ENCODE data around the gene TPTE. TPM values are rescaled to one million over a fixed set of nuclear protein-coding genes. Genes with fewer than 3 reads are reported as not detected.
"Not testable (repeated sequence)": the region's sequence is repeated elsewhere in the genome, so short reads cannot be mapped to it uniquely, and the experiment has no call there.

Gene TPTE
- total RNA-seq, 1 donor from 2014 or later: not detected

DNA sequence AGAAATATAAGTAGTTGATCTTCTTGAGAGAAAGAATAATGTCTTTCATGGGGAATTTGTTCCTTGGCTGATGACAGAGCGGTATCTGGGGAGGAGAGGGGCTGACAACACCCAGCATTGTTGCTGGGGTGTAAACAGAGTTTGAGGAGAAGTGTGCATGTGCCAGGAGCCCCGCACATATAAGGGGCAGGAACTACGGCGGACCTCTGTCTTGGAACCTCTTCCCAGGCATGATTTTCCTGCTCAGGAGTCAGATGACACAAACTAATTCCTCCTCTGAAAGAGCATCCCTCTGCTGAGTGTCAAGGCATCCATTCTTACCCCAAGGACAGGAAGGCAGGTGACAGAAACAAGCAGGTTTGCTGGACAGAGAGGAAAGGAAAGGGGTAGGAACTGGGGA lies 119.1 kb downstream of the TPTE start:
- TF ChIP-seq, protein P1, sequence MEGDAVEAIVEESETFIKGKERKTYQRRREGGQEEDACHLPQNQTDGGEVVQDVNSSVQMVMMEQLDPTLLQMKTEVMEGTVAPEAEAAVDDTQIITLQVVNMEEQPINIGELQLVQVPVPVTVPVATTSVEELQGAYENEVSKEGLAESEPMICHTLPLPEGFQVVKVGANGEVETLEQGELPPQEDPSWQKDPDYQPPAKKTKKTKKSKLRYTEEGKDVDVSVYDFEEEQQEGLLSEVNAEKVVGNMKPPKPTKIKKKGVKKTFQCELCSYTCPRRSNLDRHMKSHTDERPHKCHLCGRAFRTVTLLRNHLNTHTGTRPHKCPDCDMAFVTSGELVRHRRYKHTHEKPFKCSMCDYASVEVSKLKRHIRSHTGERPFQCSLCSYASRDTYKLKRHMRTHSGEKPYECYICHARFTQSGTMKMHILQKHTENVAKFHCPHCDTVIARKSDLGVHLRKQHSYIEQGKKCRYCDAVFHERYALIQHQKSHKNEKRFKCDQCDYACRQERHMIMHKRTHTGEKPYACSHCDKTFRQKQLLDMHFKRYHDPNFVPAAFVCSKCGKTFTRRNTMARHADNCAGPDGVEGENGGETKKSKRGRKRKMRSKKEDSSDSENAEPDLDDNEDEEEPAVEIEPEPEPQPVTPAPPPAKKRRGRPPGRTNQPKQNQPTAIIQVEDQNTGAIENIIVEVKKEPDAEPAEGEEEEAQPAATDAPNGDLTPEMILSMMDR (IDR thresholded peaks at IDR 0.05; ENCODE audit: unreplicated experiment): no peak
- Mint-ChIP-seq H3K27me3 (ENCODE audit: low read depth) (no peaks in the 10 kb centered on the region), H3K9me3 (no peaks in the 10 kb centered on the region), H3K4me1 (no peaks in the 10 kb centered on the region), H3K4me3 (no peak overlapping the region), H3K27ac (no peak overlapping the region), H3K36me3 (no peaks in the 10 kb centered on the region)
- DNase-seq (ENCODE audit: low spot score in 2 of 2, unreplicated experiment in 2 of 2): no peak

GRCh38 chr21:10641107-10641506 lies 119.7 kb downstream of the TPTE start:
- Mint-ChIP-seq H3K4me3 (no peak overlapping the region), H3K27ac (no peak overlapping the region), H3K36me3 (no peaks in the 10 kb centered on the region), H3K9me3 (no peaks in the 10 kb centered on the region), H3K27me3 (ENCODE audit: low read depth) (no peaks in the 10 kb centered on the region), H3K4me1 (no peaks in the 10 kb centered on the region)
- DNase-seq (ENCODE audit: low spot score in 2 of 2, unreplicated experiment in 2 of 2): no peak
- TF ChIP-seq, protein P1 (IDR thresholded peaks at IDR 0.05; ENCODE audit: unreplicated experiment): no peak

GRCh38 chr21:10645667-10646066 lies 124.3 kb downstream of the TPTE start:
- not testable (repeated sequence) for H3K27ac Mint-ChIP-seq; H3K27me3 Mint-ChIP-seq (ENCODE audit: low read depth); H3K4me1 Mint-ChIP-seq; H3K36me3 Mint-ChIP-seq; H3K4me3 Mint-ChIP-seq; DNase-seq (ENCODE audit: low spot score in 2 of 2, unreplicated experiment in 2 of 2)
- peaks cover 24% of the 10 kb centered on the region for H3K9me3 Mint-ChIP-seq

- not testable (repeated sequence) for H3K4me3 Mint-ChIP-seq; H3K36me3 Mint-ChIP-seq; H3K4me1 Mint-ChIP-seq; H3K27ac Mint-ChIP-seq; H3K27me3 Mint-ChIP-seq (ENCODE audit: low read depth); DNase-seq (ENCODE audit: low spot score in 2 of 2, unreplicated experiment in 2 of 2)
- H3K9me3 Mint-ChIP-seq: peaks cover 24% of the 10 kb centered on the region
These were observed 128.2 kb downstream of the TPTE start for GRCh38 chr21:10649350-10650149.

DNA sequence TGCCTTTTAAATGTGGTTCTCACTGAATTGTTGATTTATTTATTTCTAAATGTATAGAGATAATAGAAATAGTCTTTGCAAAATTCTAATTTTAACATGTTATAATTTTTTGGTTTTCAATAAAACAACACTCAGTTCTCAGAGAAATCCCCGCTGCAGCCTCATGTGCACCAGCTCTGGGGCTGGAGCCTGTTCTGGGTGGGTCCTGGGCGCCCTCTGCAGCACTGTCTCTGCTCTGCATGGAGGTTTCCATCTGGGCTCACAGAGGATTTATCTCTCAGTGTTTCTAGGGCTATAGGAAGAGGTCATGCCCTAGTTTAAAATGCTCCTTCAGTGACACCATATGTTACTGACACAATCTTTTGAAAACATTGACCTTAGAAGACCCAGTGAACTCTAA lies 128.9 kb downstream of the TPTE start:
- H3K27me3 Mint-ChIP-seq (ENCODE audit: low read depth); DNase-seq (ENCODE audit: low spot score in 2 of 2, unreplicated experiment in 2 of 2); H3K4me3 Mint-ChIP-seq; H3K36me3 Mint-ChIP-seq; H3K4me1 Mint-ChIP-seq; H3K27ac Mint-ChIP-seq: not testable (repeated sequence)
- peaks cover 24% of the 10 kb centered on the region for H3K9me3 Mint-ChIP-seq
